ENCODE results near the gene FGF9. TPM values are rescaled to one million over a fixed set of nuclear protein-coding genes. Genes with fewer than 3 reads are reported as not detected.

Gene FGF9
- total RNA-seq, 1 experiment from 2014 or later, result 1.5 TPM

DNA sequence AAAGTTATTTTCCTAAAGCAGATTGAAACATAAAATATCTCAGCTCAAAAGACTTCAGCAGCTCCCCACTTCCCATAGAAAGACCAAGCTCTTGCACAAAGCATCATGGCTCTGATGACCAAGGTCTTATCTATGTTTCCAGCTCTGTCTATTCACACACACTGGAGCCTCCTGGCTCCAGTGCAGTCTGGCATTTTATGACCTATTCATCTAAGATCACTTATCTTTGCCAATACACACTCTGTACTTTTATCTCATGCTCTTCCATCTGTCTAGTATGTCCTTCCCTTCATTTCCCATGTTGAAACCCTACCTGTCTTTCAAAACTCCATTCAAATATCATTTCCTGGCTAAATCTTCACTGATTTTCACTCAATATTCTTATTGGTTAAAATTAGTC, 74.4 kb downstream of the FGF9 start:
- intact Hi-C loops (cut with micrococcal nuclease), result no loop called here
- RAD21 ChIA-PET (ENCODE audit: low non-redundant PET in 1 of 2, low total read pairs in 2 of 2, uncharacterized antibody in 2 of 2, unreplicated experiment in 2 of 2), result no interaction called here
- TF ChIP-seq, protein P1, sequence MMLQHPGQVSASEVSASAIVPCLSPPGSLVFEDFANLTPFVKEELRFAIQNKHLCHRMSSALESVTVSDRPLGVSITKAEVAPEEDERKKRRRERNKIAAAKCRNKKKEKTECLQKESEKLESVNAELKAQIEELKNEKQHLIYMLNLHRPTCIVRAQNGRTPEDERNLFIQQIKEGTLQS (IDR thresholded peaks at IDR 0.05), result no peak
- TF ChIP-seq CEBPB (IDR thresholded peaks at IDR 0.05; ENCODE audit: low read depth) (no peak), TCF7L2 (IDR thresholded peaks at IDR 0.05; ENCODE audit: borderline replicate concordance, extremely low read depth, insufficient read depth, insufficient read length) (no peak), POLR2AphosphoS5 (IDR thresholded peaks at IDR 0.05; ENCODE audit: low read depth, low read length) (no peak)
- TF ChIP-seq, protein P2, sequence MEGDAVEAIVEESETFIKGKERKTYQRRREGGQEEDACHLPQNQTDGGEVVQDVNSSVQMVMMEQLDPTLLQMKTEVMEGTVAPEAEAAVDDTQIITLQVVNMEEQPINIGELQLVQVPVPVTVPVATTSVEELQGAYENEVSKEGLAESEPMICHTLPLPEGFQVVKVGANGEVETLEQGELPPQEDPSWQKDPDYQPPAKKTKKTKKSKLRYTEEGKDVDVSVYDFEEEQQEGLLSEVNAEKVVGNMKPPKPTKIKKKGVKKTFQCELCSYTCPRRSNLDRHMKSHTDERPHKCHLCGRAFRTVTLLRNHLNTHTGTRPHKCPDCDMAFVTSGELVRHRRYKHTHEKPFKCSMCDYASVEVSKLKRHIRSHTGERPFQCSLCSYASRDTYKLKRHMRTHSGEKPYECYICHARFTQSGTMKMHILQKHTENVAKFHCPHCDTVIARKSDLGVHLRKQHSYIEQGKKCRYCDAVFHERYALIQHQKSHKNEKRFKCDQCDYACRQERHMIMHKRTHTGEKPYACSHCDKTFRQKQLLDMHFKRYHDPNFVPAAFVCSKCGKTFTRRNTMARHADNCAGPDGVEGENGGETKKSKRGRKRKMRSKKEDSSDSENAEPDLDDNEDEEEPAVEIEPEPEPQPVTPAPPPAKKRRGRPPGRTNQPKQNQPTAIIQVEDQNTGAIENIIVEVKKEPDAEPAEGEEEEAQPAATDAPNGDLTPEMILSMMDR (IDR thresholded peaks at IDR 0.05 in 2 of 3, conservative IDR thresholded peaks at IDR 0.05 in 1 of 3; ENCODE audit: borderline replicate concordance in 1 of 3, insufficient read depth in 1 of 3, low read depth in 2 of 3, low read length in 2 of 3), result no peak
- Histone ChIP-seq H2AFZ (ENCODE audit: low read depth, low read length, poor library complexity, severe bottlenecking) (no peak overlapping the region), H3K9me3 (ENCODE audit: control insufficient read depth in 1 of 2, insufficient read depth in 1 of 2, low read depth in 1 of 2, low read length in 2 of 2) (no peaks in the 10 kb centered on the region), H4K20me1 (ENCODE audit: insufficient read depth) (no peaks in the 10 kb centered on the region), H3K9me2 (ENCODE audit: insufficient read depth) (no peaks in the 10 kb centered on the region), H3K36me3 (ENCODE audit: control insufficient read depth in 1 of 2, insufficient read depth in 2 of 2, low read length in 2 of 2) (no peaks in the 10 kb centered on the region), H3K79me2 (ENCODE audit: insufficient read depth, low read length) (no peaks in the 10 kb centered on the region), H3K9ac (ENCODE audit: low read length) (no peak overlapping the region), H3K4me1 (ENCODE audit: control insufficient read depth in 1 of 2, insufficient read depth in 2 of 2, low read length in 2 of 2) (no peaks in the 10 kb centered on the region), H3K27me3 (ENCODE audit: insufficient read depth, low read length) (peaks cover 15% of the 10 kb centered on the region; the same call in 1 of the 2 replicates), H3K27ac (ENCODE audit: low read depth, low read length) (no peak overlapping the region), H3K4me2 (ENCODE audit: low read length) (no peak overlapping the region), H3K4me3 (replicated peaks in 1 of 2; ENCODE audit: low read depth in 1 of 2, low read length in 2 of 2) (no peak overlapping the region)
- ATAC-seq (no peak), DNase-seq (ENCODE audit: low read depth, low spot score) (no peak)
- POLR2A ChIA-PET, result no interaction called here
- CTCF ChIA-PET, result no interaction called here
- BruUV-seq (replicated peaks), result no TSS peak

DNA sequence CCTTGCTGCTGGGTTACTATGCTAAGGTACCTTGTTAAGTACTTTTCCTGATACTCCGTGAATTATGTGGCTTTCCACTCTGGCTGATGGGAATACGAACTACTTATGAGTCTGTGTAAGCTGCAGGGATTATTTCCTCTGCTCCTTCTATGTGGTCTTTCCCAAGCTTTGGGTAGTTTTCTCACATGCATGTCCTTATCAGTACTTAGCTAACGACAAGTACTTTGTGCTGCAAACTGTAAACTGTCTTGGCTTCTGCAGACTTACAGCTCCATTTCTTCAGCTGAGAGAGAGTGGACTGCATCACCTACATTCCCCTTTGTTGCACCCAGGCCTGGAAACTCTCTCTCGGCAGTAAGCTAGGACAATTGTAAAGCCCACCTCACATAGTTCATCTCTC, 76.6 kb downstream of the FGF9 start:
- H3K9ac ChIP-seq (ENCODE audit: low read length), result no peak overlapping the region
- no peaks in the 10 kb centered on the region for H4K20me1 ChIP-seq (ENCODE audit: insufficient read depth)
- POLR2A ChIA-PET, result no interaction called here
- TF ChIP-seq EZH2 (IDR thresholded peaks at IDR 0.05) (no peak), POLR2A (IDR thresholded peaks at IDR 0.05; ENCODE audit: borderline replicate concordance, extremely low read depth, insufficient read depth, insufficient read length) (no peak), ZNF274 (IDR thresholded peaks at IDR 0.05; ENCODE audit: low read depth, low read length) (no peak), SIN3A (IDR thresholded peaks at IDR 0.05; ENCODE audit: low read depth) (no peak), ZFX (IDR thresholded peaks at IDR 0.05) (no peak), SRF (IDR thresholded peaks at IDR 0.05; ENCODE audit: low read depth) (no peak), EGR1 (IDR thresholded peaks at IDR 0.05; ENCODE audit: low read depth) (no peak), CBX3 (IDR thresholded peaks at IDR 0.05; ENCODE audit: low read depth) (no peak), FOSL1 (IDR thresholded peaks at IDR 0.05; ENCODE audit: low read depth) (no peak), SP1 (IDR thresholded peaks at IDR 0.05; ENCODE audit: low read depth) (no peak), TCF7L2 (IDR thresholded peaks at IDR 0.05; ENCODE audit: borderline replicate concordance, extremely low read depth, insufficient read depth, insufficient read length) (no peak), RAD21 (IDR thresholded peaks at IDR 0.05; ENCODE audit: low read depth) (no peak), EZH2phosphoT487 (IDR thresholded peaks at IDR 0.05; ENCODE audit: borderline replicate concordance) (no peak)
- TF ChIP-seq, protein P3, sequence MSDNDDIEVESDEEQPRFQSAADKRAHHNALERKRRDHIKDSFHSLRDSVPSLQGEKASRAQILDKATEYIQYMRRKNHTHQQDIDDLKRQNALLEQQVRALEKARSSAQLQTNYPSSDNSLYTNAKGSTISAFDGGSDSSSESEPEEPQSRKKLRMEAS (IDR thresholded peaks at IDR 0.05), result no peak
- intact Hi-C loops (cut with micrococcal nuclease), result no loop called here
- no peaks in the 10 kb centered on the region for H3K9me2 ChIP-seq (ENCODE audit: insufficient read depth)
- no peaks in the 10 kb centered on the region for H3K9me3 ChIP-seq (ENCODE audit: control insufficient read depth in 1 of 2, insufficient read depth in 1 of 2, low read depth in 1 of 2, low read length in 2 of 2)
- ATAC-seq, result no peak
- H3K36me3 ChIP-seq (ENCODE audit: control insufficient read depth in 1 of 2, insufficient read depth in 2 of 2, low read length in 2 of 2), result no peaks in the 10 kb centered on the region
- H3K27ac ChIP-seq (ENCODE audit: low read depth, low read length), result no peak overlapping the region
- H3K4me1 ChIP-seq (ENCODE audit: control insufficient read depth in 1 of 2, insufficient read depth in 2 of 2, low read length in 2 of 2), result no peaks in the 10 kb centered on the region
- H3K4me2 ChIP-seq (ENCODE audit: low read length), result no peak overlapping the region
- RAD21 ChIA-PET (ENCODE audit: low non-redundant PET in 1 of 2, low total read pairs in 2 of 2, uncharacterized antibody in 2 of 2, unreplicated experiment in 2 of 2), result no interaction called here
- no peaks in the 10 kb centered on the region for H3K79me2 ChIP-seq (ENCODE audit: insufficient read depth, low read length)
- CTCF ChIA-PET, result no interaction called here
- BruUV-seq (replicated peaks), result no TSS peak
- no peak overlapping the region for H2AFZ ChIP-seq (ENCODE audit: low read depth, low read length, poor library complexity, severe bottlenecking)
- no peak for DNase-seq (ENCODE audit: low read depth, low spot score)
- no peak overlapping the region for H3K4me3 ChIP-seq (replicated peaks in 1 of 2; ENCODE audit: low read depth in 1 of 2, low read length in 2 of 2)
- H3K27me3 ChIP-seq (ENCODE audit: insufficient read depth, low read length), result peaks cover 15% of the 10 kb centered on the region; the same call in 1 of the 2 replicates
